GM12891 (cell line): ENCODE measurements around the gene AHCYL2.

Experiments used
- DNase-seq: peaks from one replicate; pipeline ENCODE4 v3.0.0; 2011; ENCODE audit warnings: low spot score; ENCODE audit not compliant: insufficient read length
- FAIRE-seq: peaks from 2 replicates; lab custom pipeline; 2011; peaks lifted over from hg19 to GRCh38; lab: Jason Lieb, UNC
- PAX5 ChIP-seq: IDR thresholded peaks from 2 replicates; pipeline ENCODE4 v1.6.1; 2011; ENCODE audit warnings: low read length, moderate library complexity, mild to moderate bottlenecking; ENCODE audit not compliant: insufficient read depth, severe bottlenecking
- POLR2A ChIP-seq: IDR thresholded peaks from 2 replicates; pipeline ENCODE4 v1.6.1; 2011; ENCODE audit warnings: low read depth, low read length, control low read depth
- POLR2AphosphoS5 ChIP-seq: IDR thresholded peaks from 2 replicates; pipeline ENCODE4 v1.6.1; 2011; ENCODE audit warnings: low read depth, low read length, control low read depth
- POU2F2 ChIP-seq: IDR thresholded peaks from 2 replicates; pipeline ENCODE4 v1.6.1; 2011; ENCODE audit warnings: low read depth, mild to moderate bottlenecking, control low read depth, low read length, moderate library complexity
- SPI1 ChIP-seq: IDR thresholded peaks from 2 replicates; pipeline ENCODE4 v1.6.1; 2011; ENCODE audit warnings: low read depth, low read length, control low read depth
- TAF1 ChIP-seq: IDR thresholded peaks from 2 replicates; pipeline ENCODE4 v1.6.1; 2011; ENCODE audit warnings: low read depth, low read length, control low read depth

Gene AHCYL2

GRCh38 chr7:129222064-129222463 lies 2.8 kb upstream of the AHCYL2 start:
- FAIRE-seq (no peak), DNase-seq (no peak)
- TF ChIP-seq POU2F2 = no peak
- no peak for TF ChIP-seq POLR2AphosphoS5
- no peak for TF ChIP-seq POLR2A
- TF ChIP-seq TAF1 = no peak
- TF ChIP-seq PAX5 = no peak
- no peak for TF ChIP-seq SPI1

GRCh38 chr7:129225206-129225930 lies 538 bp downstream of the AHCYL2 start:
- FAIRE-seq (peak; percentile 23), DNase-seq (no peak)
- TF ChIP-seq PAX5 (no peak), TAF1 (no peak), POLR2AphosphoS5 (no peak), SPI1 (0 out of 2 replicates have a peak, but pooled peaks have one; percentile 6)

GRCh38 chr7:129225931-129226572 lies 1.2 kb downstream of the AHCYL2 start:
- no peak for TF ChIP-seq PAX5
- TF ChIP-seq POLR2A = no peak
- TF ChIP-seq SPI1 = no peak
- no peak for TF ChIP-seq TAF1
- no peak for TF ChIP-seq POLR2AphosphoS5
- TF ChIP-seq POU2F2 = no peak
- FAIRE-seq (no peak), DNase-seq (no peak)

GRCh38 chr7:129227646-129228578 lies 3.1 kb downstream of the AHCYL2 start:
- FAIRE-seq = no peak
- no peak for TF ChIP-seq POLR2A
- TF ChIP-seq POU2F2 = no peak
- TF ChIP-seq PAX5 = no peak
- TF ChIP-seq TAF1 = no peak
- TF ChIP-seq POLR2AphosphoS5 = no peak
- no peak for TF ChIP-seq SPI1
- DNase-seq = no peak

GRCh38 chr7:129228633-129229032 lies 3.8 kb downstream of the AHCYL2 start:
- FAIRE-seq = no peak
- DNase-seq = no peak
- TF ChIP-seq PAX5 (no peak), SPI1 (no peak), POLR2A (no peak), TAF1 (no peak), POLR2AphosphoS5 (no peak), POU2F2 (no peak)

GRCh38 chr7:129231666-129232065 lies 6.8 kb downstream of the AHCYL2 start:
- TF ChIP-seq POLR2AphosphoS5 = no peak
- no peak for TF ChIP-seq PAX5
- TF ChIP-seq POU2F2 = no peak
- no peak for TF ChIP-seq TAF1
- no peak for TF ChIP-seq POLR2A
- no peak for TF ChIP-seq SPI1
- FAIRE-seq (no peak), DNase-seq (no peak)

GRCh38 chr7:129238546-129238945 lies 13.7 kb downstream of the AHCYL2 start:
- TF ChIP-seq SPI1 (no peak), POLR2A (no peak), POU2F2 (no peak), TAF1 (no peak), PAX5 (no peak)
- DNase-seq = no peak
- FAIRE-seq = no peak

- DNase-seq (no peak), FAIRE-seq (no peak)
- TF ChIP-seq POU2F2 (no peak), PAX5 (no peak), POLR2AphosphoS5 (no peak), SPI1 (no peak), TAF1 (no peak), POLR2A (no peak)
Measured at GRCh38 chr7:129240119-129240820, 15.4 kb downstream of the AHCYL2 start.

GRCh38 chr7:129244220-129244619 lies 19.4 kb downstream of the AHCYL2 start:
- FAIRE-seq = no peak
- DNase-seq = no peak
- no peak for TF ChIP-seq SPI1
- no peak for TF ChIP-seq POLR2A
- TF ChIP-seq POLR2AphosphoS5 = no peak
- no peak for TF ChIP-seq POU2F2
- no peak for TF ChIP-seq TAF1
